AG09319 (cell line): ENCODE data around the gene TRIM2.

Experiments used
- DNase-seq: peaks from one replicate; pipeline ENCODE4 v3.0.0-alpha.2; 2010; ENCODE audit warnings: low read depth; ENCODE audit errors: extremely low read depth
- TF ChIP-seq, protein P1 (sequence below): IDR thresholded peaks from 2 replicates; pipeline ENCODE4 v1.5.1; 2011; ENCODE audit warnings: low read depth, mild to moderate bottlenecking, inconsistent platforms, low read length, moderate library complexity

The TRIM2 gene

DNA sequence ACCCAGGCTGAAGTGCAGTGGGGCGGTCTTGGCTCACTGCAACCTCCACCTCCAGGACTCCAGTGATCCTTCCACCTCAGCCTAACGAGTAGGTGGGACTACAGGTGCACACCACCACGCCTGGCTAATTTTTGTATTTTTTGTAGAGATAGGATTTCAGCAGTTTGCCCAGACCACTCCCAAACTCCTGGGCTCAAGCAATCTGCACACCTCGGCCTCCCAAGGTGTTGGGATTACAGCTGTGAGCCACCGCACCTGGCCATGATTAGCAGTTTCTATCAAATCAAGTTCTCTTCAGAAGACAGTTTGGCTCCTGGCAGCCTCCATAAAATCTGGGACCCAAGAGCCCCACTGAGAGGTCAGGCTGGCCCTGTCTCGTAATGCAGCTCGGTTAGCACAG, 26.4 kb upstream of the TRIM2 start:
- DNase-seq, result no peak
- TF ChIP-seq, protein P1, sequence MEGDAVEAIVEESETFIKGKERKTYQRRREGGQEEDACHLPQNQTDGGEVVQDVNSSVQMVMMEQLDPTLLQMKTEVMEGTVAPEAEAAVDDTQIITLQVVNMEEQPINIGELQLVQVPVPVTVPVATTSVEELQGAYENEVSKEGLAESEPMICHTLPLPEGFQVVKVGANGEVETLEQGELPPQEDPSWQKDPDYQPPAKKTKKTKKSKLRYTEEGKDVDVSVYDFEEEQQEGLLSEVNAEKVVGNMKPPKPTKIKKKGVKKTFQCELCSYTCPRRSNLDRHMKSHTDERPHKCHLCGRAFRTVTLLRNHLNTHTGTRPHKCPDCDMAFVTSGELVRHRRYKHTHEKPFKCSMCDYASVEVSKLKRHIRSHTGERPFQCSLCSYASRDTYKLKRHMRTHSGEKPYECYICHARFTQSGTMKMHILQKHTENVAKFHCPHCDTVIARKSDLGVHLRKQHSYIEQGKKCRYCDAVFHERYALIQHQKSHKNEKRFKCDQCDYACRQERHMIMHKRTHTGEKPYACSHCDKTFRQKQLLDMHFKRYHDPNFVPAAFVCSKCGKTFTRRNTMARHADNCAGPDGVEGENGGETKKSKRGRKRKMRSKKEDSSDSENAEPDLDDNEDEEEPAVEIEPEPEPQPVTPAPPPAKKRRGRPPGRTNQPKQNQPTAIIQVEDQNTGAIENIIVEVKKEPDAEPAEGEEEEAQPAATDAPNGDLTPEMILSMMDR, result no peak

DNA sequence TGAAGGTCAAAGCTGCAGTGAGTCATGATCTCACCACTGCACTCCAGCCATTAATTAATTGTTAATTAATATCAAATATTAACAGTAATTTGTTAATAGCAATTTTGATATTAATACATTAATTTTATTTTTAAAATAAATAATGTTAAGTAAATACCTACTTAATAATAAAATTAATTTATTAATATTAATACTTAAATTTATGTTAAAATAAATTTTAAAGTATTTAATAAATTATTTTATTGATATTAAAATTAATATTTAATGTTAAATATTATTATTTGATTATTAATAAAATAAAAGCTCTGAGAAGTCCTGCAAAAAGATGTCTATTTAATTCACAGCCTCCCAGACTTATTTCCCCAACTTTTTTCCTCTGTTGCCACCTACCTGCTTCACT, 25.1 kb upstream of the TRIM2 start:
- TF ChIP-seq, protein P1, result no peak
- DNase-seq, result no peak

DNA sequence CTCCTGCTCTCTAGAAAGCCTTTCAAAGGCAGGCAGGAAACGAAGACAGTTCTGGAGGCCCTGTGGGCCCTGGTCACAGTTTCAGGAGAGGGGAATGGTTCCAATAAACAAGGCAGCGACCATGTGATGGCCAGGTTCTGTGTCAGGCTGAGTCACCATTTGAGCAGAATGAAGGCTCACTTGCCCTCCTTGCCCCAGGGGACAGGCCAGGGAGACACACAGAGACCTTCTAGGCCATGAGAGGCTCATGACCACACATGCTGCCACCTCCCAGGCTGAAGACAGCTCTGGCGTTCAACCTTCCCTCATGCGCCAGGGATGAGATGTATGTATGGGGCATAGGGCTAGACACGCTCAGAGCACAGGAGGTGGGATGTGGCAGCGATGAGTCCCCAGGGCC, 22.9 kb upstream of the TRIM2 start:
- DNase-seq, result no peak
- TF ChIP-seq, protein P1, result no peak

DNA sequence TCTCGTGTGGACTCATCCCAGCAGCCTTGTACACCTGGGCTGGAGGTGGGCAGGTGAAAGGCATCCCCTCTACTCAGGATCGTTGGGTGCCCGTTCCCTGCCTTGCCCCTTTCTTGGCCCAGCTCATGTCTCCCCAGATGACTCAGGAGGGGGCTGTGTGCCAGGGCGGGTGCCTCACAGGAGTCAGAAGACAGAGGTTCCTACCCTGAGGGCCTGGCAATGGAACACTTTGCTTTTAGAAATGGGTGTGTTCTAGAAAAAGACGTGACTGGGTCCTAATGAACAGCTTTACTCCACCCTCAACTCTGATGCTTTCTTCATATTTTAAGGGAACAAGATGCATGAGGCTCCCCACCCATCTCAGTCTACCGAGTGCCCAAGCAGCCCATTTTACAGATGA, 22.5 kb upstream of the TRIM2 start:
- no peak for DNase-seq
- TF ChIP-seq, protein P1, result no peak

DNA sequence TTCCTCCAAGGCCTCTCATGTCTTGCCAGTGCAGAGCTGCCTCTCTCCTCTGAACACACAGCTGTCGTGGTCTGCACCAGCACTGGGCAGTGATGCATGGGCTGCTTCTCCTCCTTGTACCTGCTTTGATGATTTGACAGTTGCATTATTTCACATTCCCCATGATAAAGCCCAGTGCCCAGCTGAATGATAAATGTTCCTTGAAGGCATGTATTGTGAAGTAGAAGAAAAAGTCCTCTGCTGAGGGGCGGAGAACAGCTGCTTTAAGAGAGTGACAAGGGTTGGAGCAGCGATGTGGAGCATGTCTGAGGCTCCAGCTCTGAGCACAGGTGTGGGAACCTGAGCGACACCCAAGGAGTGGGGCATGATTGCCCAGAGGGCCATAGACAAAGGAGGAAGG, 21.1 kb upstream of the TRIM2 start:
- DNase-seq, result no peak
- TF ChIP-seq, protein P1, result no peak

DNA sequence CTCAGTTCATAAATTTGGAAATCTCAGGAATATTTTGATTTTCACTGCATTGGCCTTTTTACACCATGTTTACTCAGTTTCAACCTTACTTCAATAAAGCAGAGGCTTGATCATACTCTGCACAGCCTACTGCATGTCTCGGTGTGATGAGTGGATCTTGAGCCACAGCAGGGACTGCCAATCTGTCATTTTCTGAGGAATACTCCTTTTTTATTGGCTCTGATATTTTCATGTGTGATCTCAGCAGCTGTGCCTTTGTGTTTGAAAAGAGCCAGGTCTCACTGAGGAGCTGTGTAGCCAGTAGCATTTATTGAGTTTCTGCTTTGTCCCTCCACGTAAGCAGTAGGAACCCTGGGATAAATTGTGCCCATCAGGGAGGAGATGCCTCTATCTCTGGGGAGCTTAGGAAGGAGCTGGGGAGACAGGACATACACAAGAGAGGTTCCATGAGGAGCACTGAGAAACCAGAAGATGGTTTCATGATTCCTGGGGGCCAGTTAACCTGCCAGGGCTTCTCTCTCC, 18.9 kb upstream of the TRIM2 start:
- TF ChIP-seq, protein P1, result no peak
- no peak for DNase-seq

DNA sequence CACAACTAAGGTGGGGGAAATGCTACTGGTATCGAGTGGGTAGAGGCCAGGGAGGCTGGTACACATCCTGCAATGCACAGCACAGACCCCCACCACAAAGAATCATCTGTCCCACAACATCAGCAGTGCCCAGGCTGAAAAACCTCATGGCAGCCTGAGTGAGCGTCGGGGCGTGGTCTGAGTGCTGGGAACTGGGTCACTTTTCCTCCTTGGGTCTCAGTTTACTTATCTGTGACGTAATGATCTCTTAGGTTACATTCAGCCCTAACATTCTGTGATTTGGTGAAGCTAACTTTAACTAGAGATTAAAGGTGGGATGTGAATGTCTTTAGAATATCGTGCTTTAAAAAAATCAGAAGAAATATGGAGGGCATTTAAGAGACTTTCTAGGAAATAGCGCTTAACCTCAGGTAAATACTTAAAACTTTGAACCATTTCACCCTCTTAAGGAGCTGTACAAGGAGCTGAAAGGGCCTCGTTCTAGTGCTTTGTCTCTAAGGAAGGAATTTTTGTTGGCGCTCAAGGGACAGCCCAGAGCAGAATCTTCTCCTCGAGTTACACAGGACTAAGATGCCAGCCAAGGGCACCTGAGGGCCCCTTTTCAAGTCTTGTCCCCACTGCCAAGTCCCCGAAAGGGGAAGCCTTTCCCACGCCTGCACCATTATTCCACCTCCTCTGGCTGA, 18.1 kb upstream of the TRIM2 start:
- no peak for DNase-seq
- TF ChIP-seq, protein P1, result no peak
